ENCODE results near the gene GTF2A2. TPM values are rescaled to one million over a fixed set of nuclear protein-coding genes. Genes with fewer than 3 reads are reported as not detected.

Gene GTF2A2
- total RNA-seq, 1 donor from 2014 or later: 72.7 TPM

DNA sequence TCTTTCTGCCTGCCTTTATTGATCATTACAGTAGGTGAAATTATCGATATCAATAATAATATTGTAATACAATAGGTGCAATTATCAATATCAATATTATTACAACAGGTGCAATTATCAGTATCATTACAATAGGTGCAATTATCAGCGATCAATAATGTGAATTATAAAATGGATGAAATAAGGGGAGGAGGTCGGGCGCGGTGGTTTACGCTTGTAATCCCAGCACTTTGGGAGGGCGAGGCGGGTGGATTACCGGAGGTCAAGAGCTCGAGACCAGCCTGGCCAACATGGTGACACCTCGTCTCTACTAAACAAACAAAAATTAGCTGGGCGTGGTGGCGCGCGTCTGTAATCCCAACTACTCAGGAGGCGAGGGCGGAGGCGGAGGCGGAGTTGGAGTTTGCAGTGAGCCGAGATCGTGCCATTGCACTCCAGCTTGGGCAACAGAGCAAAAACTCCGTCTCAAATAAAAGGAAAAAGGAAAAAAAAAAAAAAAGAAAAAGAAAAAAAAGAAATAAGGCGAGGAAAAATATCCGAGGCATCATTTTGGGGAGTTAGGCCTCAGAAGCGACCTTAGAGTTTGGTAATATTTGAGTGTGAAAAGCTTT lies 32.4 kb upstream of the GTF2A2 start:
- Mint-ChIP-seq H3K27me3 (ENCODE audit: unreplicated experiment) (peaks cover 8% of the 10 kb centered on the region), H3K27ac (ENCODE audit: unreplicated experiment) (peak overlapping the region; percentile 96), H3K4me3 (ENCODE audit: unreplicated experiment) (peak overlapping the region; percentile 99), H3K4me1 (ENCODE audit: unreplicated experiment) (peaks cover 28% of the 10 kb centered on the region), H3K36me3 (ENCODE audit: low read depth, unreplicated experiment) (peaks cover 9% of the 10 kb centered on the region), H3K9me3 (ENCODE audit: unreplicated experiment) (no peaks in the 10 kb centered on the region)
- TF ChIP-seq, protein P1, sequence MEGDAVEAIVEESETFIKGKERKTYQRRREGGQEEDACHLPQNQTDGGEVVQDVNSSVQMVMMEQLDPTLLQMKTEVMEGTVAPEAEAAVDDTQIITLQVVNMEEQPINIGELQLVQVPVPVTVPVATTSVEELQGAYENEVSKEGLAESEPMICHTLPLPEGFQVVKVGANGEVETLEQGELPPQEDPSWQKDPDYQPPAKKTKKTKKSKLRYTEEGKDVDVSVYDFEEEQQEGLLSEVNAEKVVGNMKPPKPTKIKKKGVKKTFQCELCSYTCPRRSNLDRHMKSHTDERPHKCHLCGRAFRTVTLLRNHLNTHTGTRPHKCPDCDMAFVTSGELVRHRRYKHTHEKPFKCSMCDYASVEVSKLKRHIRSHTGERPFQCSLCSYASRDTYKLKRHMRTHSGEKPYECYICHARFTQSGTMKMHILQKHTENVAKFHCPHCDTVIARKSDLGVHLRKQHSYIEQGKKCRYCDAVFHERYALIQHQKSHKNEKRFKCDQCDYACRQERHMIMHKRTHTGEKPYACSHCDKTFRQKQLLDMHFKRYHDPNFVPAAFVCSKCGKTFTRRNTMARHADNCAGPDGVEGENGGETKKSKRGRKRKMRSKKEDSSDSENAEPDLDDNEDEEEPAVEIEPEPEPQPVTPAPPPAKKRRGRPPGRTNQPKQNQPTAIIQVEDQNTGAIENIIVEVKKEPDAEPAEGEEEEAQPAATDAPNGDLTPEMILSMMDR (IDR thresholded peaks at IDR 0.05; ENCODE audit: unreplicated experiment): no peak
- peak; percentile 60 for DNase-seq (ENCODE audit: low spot score)

DNA sequence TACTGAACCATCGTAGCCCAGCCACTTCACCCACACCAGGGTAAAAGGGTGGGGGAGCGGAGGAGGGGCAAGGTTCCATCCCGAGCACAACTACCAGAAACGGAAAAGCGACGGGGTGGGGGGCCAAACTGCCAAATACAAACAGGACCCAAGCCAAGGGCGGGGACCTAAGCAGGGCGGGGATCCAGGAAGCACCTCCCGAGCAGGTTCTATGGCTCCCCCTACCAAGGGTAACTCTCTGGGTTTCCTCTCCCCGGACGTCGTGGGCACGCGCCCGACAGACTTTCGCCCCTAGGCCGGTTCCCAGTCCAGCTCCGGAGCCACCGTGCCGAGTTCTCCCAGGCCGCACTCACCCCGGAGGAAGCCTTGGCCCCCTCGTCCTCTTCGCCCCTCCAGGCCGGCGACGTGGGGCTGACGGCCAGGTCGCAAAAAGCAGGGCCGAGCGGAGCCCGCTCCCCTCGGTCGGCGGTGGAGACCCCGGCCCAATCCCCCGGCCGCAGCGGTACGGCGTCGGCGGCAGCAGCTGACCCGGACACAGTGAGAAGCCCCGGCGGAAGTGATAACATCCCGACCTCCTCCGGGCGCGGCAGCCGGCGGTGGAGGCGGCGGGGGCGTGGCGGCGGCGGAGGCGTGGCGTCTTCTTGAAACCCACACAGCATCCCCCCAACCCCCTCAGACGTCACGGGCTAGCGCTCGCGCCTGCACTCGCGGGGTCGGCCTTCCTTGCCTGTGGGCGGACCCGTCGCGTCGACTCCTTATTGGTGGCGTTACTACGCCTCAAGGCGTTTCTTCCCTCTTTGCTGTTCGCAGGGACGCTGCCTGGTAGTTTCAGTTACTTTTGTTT lies 31.7 kb upstream of the GTF2A2 start, which contains the start of gene BNIP2:
TSS of gene BNIP2 (minus strand) at position 539 of the 844 bp plus-strand sequence. CDS start 6,863 bp downstream, outside the sequence.
- Mint-ChIP-seq H3K4me1 (ENCODE audit: unreplicated experiment) (peaks cover 29% of the 10 kb centered on the region), H3K27ac (ENCODE audit: unreplicated experiment) (peak within 1 kb of the TSS; percentile 100), H3K9me3 (ENCODE audit: unreplicated experiment) (no peaks in the 10 kb centered on the region), H3K36me3 (ENCODE audit: low read depth, unreplicated experiment) (peaks cover 11% of the 10 kb centered on the region), H3K4me3 (ENCODE audit: unreplicated experiment) (peak within 1 kb of the TSS; percentile 99), H3K27me3 (ENCODE audit: unreplicated experiment) (peaks cover 8% of the 10 kb centered on the region)
- TF ChIP-seq, protein P1 (IDR thresholded peaks at IDR 0.05; ENCODE audit: unreplicated experiment): no peak
- DNase-seq (ENCODE audit: low spot score): peak; percentile 99

DNA sequence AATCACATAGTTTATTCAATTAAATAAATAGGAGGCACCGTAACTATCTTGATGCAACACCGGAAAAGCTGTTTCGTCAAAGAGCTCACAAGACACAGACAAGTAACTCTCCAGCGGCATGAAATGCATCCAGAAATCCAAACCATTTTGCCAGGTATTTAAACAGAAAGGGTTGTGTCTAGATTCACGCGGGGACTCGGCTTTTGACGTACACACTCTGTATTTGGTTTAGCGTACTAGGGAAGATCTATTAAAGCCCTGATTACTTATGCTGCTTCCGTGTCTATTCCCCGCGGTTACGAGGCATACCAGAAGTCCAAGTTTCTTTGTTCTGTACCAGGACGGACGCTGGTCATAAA lies 31.1 kb upstream of the GTF2A2 start:
- Mint-ChIP-seq H3K27me3 (ENCODE audit: unreplicated experiment) (peaks cover 8% of the 10 kb centered on the region), H3K4me3 (ENCODE audit: unreplicated experiment) (peak overlapping the region; percentile 99), H3K27ac (ENCODE audit: unreplicated experiment) (peak overlapping the region; percentile 100), H3K9me3 (ENCODE audit: unreplicated experiment) (no peaks in the 10 kb centered on the region), H3K36me3 (ENCODE audit: low read depth, unreplicated experiment) (peaks cover 13% of the 10 kb centered on the region), H3K4me1 (ENCODE audit: unreplicated experiment) (peaks cover 31% of the 10 kb centered on the region)
- TF ChIP-seq, protein P1 (IDR thresholded peaks at IDR 0.05; ENCODE audit: unreplicated experiment): no peak
- no peak for DNase-seq (ENCODE audit: low spot score)

DNA sequence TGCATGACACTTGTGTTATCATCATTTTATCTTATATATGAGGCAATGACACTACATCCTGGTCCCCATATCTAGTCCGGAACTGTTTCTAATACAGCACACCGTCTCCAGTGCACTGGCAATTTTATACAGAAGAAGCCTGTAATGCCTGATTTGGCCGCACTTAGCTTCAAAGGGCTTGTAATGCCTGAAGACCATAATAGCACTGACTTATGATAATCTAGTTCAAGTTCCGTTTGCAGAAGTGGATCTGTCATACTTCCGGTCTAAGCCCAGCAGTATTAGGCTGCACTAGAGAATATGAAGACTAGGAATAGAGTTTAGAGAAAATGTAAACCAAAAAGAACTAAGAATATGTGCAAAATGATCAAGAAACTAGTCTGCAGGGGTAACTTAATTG lies 30.5 kb upstream of the GTF2A2 start:
- H3K4me1 Mint-ChIP-seq (ENCODE audit: unreplicated experiment): peaks cover 33% of the 10 kb centered on the region
- peaks cover 16% of the 10 kb centered on the region for H3K36me3 Mint-ChIP-seq (ENCODE audit: low read depth, unreplicated experiment)
- no peak for DNase-seq (ENCODE audit: low spot score)
- peak overlapping the region; percentile 99 for H3K4me3 Mint-ChIP-seq (ENCODE audit: unreplicated experiment)
- peak overlapping the region; percentile 100 for H3K27ac Mint-ChIP-seq (ENCODE audit: unreplicated experiment)
- no peaks in the 10 kb centered on the region for H3K9me3 Mint-ChIP-seq (ENCODE audit: unreplicated experiment)
- H3K27me3 Mint-ChIP-seq (ENCODE audit: unreplicated experiment): peaks cover 8% of the 10 kb centered on the region
- TF ChIP-seq, protein P1 (IDR thresholded peaks at IDR 0.05; ENCODE audit: unreplicated experiment): no peak

DNA sequence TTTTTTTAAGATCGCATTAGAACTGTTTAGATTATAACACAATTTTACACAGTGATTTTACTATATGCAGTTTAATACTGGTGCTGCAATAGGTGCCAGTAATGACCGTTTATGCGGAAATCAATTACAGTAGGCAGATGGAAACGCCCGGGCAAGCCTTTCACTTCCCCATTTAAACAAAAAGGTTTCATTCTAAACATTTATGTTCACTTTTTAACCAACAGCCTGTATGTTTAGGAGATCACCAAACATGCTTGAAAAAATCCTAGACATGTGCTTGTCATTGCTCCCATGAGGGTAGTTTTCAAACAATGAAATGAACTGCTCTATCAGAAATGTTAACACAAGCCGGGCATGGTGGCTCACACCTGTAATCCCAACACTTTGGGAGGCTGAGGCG lies 29.1 kb upstream of the GTF2A2 start:
- TF ChIP-seq, protein P1 (IDR thresholded peaks at IDR 0.05; ENCODE audit: unreplicated experiment): no peak
- peak overlapping the region; percentile 13 for H3K4me3 Mint-ChIP-seq (ENCODE audit: unreplicated experiment)
- H3K27me3 Mint-ChIP-seq (ENCODE audit: unreplicated experiment): peaks cover 8% of the 10 kb centered on the region
- DNase-seq (ENCODE audit: low spot score): no peak
- peaks cover 16% of the 10 kb centered on the region for H3K36me3 Mint-ChIP-seq (ENCODE audit: low read depth, unreplicated experiment)
- no peaks in the 10 kb centered on the region for H3K9me3 Mint-ChIP-seq (ENCODE audit: unreplicated experiment)
- H3K27ac Mint-ChIP-seq (ENCODE audit: unreplicated experiment): peak overlapping the region; percentile 85
- H3K4me1 Mint-ChIP-seq (ENCODE audit: unreplicated experiment): peaks cover 33% of the 10 kb centered on the region
